HEK293T (cell line): Measurements from ENCODE around the gene LRRC45.

Source experiments
- FOXM1 ChIP-seq: fragments of 450-650 bp; IDR thresholded peaks from 2 replicates; pipeline ENCODE4 v1.6.1; 2017; ENCODE audit warnings: mild to moderate bottlenecking, borderline replicate concordance
- L3MBTL2 ChIP-seq: fragments of 450-650 bp; conservative IDR thresholded peaks from 2 replicates; pipeline ENCODE4 v1.6.1; 2016; ENCODE audit warnings: mild to moderate bottlenecking
- ZNF384 ChIP-seq: fragments of 450-650 bp; IDR thresholded peaks from 2 replicates; pipeline ENCODE4 v1.6.1; 2016

GRCh38 chr17:81976332-81977210 is 46.5 kb upstream of the LRRC45 start:
- peak; percentile 79 for TF ChIP-seq L3MBTL2
- TF ChIP-seq ZNF384 = no peak
- no peak for TF ChIP-seq FOXM1
